HL-60 (cell line): Measurements from ENCODE around the gene JMJD1C.
"Not testable (repeated sequence)": the region's sequence is repeated elsewhere in the genome, so short reads cannot be mapped to it uniquely, and the experiment has no call there.

Experiments
- DNase-seq, 2 experiments: peaks; one replicate each; pipeline ENCODE4 v3.0.0-alpha.2; 2010 to 2020; ENCODE audit warnings: low read depth in 1 of 2, low spot score in 1 of 2
- H3K27ac ChIP-seq: fragments of 250-450 bp; sonication (Bioruptor Pico); replicated peaks from 2 replicates; pipeline ENCODE4 v1.5.1; 2020; ENCODE audit warnings: mild to moderate bottlenecking, moderate library complexity
- H3K27me3 ChIP-seq: fragments of 250-450 bp; sonication (Bioruptor Pico); 2 replicates; pipeline ENCODE4 v1.5.1; 2021; ENCODE audit warnings: mild to moderate bottlenecking, moderate library complexity; ENCODE audit not compliant: insufficient read depth, poor library complexity, severe bottlenecking
- H3K4me3 ChIP-seq: replicated peaks from 2 replicates; pipeline ENCODE4 v1.5.1; 2011; ENCODE audit warnings: mild to moderate bottlenecking, control low read depth, low read length; ENCODE audit not compliant: insufficient read depth
- CTCF ChIP-seq: IDR thresholded peaks from one replicate; pipeline ENCODE4 v1.5.1; 2011; ENCODE audit warnings: low read length, control low read depth, inconsistent platforms; ENCODE audit not compliant: insufficient read depth
- GABPA ChIP-seq: IDR thresholded peaks from 2 replicates; pipeline ENCODE4 v1.6.1; 2012; ENCODE audit warnings: low read depth
- POLR2AphosphoS5 ChIP-seq: IDR thresholded peaks from 2 replicates; pipeline ENCODE4 v1.6.1; 2012; ENCODE audit warnings: low read depth
- REST ChIP-seq: IDR thresholded peaks from 2 replicates; pipeline ENCODE4 v1.6.1; 2012; ENCODE audit warnings: low read depth; ENCODE audit not compliant: insufficient replicate concordance
- SPI1 ChIP-seq: IDR thresholded peaks from 2 replicates; pipeline ENCODE4 v1.6.1; 2012; ENCODE audit warnings: low read depth, mild to moderate bottlenecking, borderline replicate concordance

The JMJD1C gene

GRCh38 chr10:63346015-63346441 lies 119.7 kb downstream of the JMJD1C start:
- no peak for DNase-seq
- H3K27ac ChIP-seq = no peak overlapping the region
- no peaks in the 10 kb centered on the region for H3K27me3 ChIP-seq
- H3K4me3 ChIP-seq = no peak overlapping the region
- no peak for TF ChIP-seq POLR2AphosphoS5
- no peak for TF ChIP-seq CTCF
- no peak for TF ChIP-seq GABPA
- TF ChIP-seq REST = no peak
- no peak for TF ChIP-seq SPI1

GRCh38 chr10:63344269-63344668 lies 121.5 kb downstream of the JMJD1C start:
- no peak overlapping the region for H3K4me3 ChIP-seq

GRCh38 chr10:63343476-63343875 lies 122.3 kb downstream of the JMJD1C start:
- TF ChIP-seq SPI1 = no peak
- no peak for TF ChIP-seq CTCF
- TF ChIP-seq REST = no peak
- no peak for TF ChIP-seq POLR2AphosphoS5
- no peak for TF ChIP-seq GABPA
- Histone ChIP-seq H3K27ac (no peak overlapping the region), H3K4me3 (no peak overlapping the region), H3K27me3 (no peaks in the 10 kb centered on the region)
- no peak for DNase-seq

More at GRCh38 chr10:63344269-63344668, 121.5 kb downstream of the JMJD1C start:
- H3K27me3 ChIP-seq = no peaks in the 10 kb centered on the region
- DNase-seq = no peak
- H3K27ac ChIP-seq = no peak overlapping the region
- TF ChIP-seq GABPA = no peak
- TF ChIP-seq REST = no peak
- no peak for TF ChIP-seq CTCF
- no peak for TF ChIP-seq POLR2AphosphoS5
- TF ChIP-seq SPI1 = no peak

GRCh38 chr10:63339640-63340039 lies 126.1 kb downstream of the JMJD1C start:
- H3K4me3 ChIP-seq, H3K27me3 ChIP-seq, DNase-seq, H3K27ac ChIP-seq: not testable (repeated sequence)
